AG10803 (cell line): ENCODE data around the gene PKD2.
"Not testable (repeated sequence)": the region's sequence is repeated elsewhere in the genome, so short reads cannot be mapped to it uniquely, and the experiment has no call there.

ENCODE experiments used
- DNase-seq: peaks from one replicate; pipeline ENCODE4 v3.0.0; 2010; ENCODE audit warnings: low read depth
- H3K4me3 ChIP-seq: 2 replicates; pipeline ENCODE4 v1.5.1; 2011; ENCODE audit warnings: mild to moderate bottlenecking, low read length, control low read depth
- CTCF ChIP-seq: conservative IDR thresholded peaks from 2 replicates; pipeline ENCODE4 v1.5.1; 2011; ENCODE audit warnings: mild to moderate bottlenecking, low read length, control low read depth, inconsistent platforms

Gene PKD2

DNA sequence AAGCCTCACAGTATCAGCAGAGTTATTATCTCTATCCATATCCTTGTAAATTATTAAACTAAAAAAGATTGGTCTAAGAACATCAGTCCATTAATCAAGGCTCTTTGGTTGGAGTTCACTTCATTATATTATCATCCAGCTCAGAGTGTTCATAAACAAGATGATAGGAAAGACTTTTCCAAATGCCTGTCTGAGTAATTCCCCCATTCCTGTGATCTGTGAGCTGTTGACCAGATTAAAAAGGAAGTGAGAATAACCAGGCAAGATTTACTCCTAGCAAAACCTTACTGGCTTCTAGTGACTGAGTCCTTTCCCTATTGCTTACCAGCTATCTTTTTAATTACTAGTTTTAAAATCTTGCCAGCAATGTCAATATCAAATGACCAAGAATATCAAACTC lies 14.9 kb downstream of the PKD2 start:
- H3K4me3 ChIP-seq, result no peak overlapping the region
- no peak for DNase-seq
- no peak for TF ChIP-seq CTCF

DNA sequence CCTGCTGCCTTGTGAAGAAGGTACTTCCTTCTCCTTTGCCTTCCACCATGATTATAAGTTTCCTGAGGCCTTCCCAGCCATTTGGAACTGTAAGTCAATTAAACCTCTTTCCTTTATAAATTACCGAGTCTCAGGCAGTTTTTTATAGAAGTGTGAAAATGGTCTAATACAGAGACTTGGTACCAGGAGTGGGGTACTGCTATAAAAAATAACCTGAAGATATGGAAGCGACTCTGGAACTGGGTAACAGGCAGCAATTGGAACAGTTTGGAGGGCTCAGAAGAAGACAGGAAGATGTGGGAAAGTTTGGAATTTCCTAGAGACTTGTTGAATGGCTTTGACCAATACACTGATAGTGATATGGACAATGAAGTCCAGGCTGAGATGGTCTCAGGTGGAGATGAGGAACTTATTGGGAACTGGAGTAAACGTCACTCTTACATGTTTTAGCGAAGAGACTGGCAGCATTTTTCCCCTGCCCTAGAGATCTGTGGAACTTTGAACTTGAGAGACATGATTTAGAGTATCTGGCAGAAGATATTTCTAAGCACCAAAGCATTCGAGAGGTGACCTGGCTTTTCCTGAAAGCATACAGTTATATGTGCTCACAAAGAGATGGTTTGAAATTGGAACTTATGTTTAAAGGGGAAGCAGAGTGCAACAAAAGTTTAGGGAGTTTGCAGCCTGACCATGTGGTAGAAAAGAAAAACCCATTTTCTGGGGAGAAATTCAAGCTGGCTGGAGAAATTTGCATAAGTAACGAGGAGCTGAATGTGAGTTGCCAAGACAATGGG lies 18.6 kb downstream of the PKD2 start:
- not testable (repeated sequence) for H3K4me3 ChIP-seq, DNase-seq

GRCh38 chr4:88027611-88028608 lies 20.5 kb downstream of the PKD2 start:
- no peak for TF ChIP-seq CTCF
- peak; percentile 88 for DNase-seq

GRCh38 chr4:88028946-88029345 lies 21.5 kb downstream of the PKD2 start:
- no peak for DNase-seq
- H3K4me3 ChIP-seq, result no peak overlapping the region
- TF ChIP-seq CTCF, result no peak

More at GRCh38 chr4:88027611-88028608, 20.5 kb downstream of the PKD2 start:
- no peak overlapping the region for H3K4me3 ChIP-seq

DNA sequence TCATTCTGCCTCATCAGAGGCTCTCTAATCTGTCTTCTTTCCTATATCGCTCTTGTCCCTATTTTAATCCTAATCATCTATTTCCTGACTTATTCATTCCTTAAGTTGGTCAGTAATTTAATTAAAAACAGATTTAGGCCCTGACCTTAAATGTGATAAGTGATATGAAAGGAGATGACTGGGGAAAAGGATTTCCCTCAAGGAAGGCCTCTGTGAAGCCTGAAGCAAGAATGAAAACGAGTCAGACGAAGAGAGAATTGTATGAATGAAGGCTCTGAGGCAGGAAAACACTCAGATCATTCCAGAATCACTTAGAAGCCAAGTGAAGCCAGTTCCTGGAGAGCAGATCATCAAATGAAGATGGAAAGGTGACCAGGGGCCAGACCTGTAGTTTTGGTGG lies 22.1 kb downstream of the PKD2 start:
- DNase-seq, result peak; percentile 22
- TF ChIP-seq CTCF, result no peak
- no peak overlapping the region for H3K4me3 ChIP-seq

DNA sequence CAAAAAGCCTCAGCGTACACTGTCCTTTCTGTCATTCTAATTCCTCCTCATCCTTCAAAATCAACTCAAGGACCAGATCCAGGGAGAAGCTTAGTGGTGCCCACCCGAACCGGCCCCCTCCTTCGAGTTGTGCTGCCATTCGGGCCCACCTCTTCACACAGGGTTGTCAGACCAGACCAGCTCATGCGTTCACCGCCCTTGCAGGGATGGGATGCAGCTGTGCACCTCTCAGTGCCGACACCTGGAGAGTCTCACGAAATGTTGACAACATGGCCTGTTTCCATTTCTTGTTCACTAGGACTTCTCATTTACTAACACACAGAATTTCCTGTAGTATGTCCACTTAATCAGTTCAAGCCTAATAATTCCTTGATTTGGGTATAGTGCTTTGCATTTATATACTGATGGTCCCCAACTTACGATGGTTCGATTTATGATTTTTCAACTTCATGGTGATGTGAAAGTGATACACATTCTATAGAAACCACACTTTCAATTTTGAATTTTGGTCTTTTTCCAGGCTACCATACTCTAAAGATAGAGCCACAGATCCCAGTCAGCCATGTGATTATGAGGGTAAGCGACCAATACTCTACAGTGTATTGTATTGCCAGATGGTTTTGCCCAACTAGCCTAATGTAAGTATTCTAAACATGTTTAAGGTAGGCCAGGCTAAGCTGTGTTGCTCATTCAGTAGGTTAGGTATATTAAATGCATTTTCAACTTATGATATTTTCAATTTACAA lies 23.3 kb downstream of the PKD2 start:
- H3K4me3 ChIP-seq, result no peak overlapping the region
- no peak for TF ChIP-seq CTCF
- DNase-seq, result no peak

DNA sequence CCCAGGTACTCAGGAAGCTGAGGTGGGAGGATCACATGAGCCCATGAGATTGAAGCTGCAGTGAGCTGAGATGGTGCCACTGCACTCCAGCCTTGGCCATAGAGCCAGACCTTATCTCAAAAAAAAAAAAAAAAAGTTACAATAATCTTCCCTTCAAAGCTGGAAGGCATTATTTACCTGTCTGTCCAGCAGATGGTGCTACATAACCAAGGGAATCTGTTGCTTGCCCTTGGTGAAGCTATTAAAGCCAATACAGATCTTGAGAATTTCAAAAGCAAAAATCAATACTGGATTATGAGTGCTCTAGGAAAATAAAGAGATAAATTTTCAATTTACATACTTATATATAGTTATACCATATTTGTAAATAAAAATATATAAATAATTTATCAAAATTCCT lies 25.9 kb downstream of the PKD2 start:
- H3K4me3 ChIP-seq, result no peak overlapping the region
- TF ChIP-seq CTCF, result peak; percentile 78
- peak; percentile 63 for DNase-seq
